Naive thymus-derived CD4-positive, alpha-beta T cell (primary cell): ENCODE data around the gene LRRC53. TPM values are rescaled to one million over a fixed set of nuclear protein-coding genes. Genes with fewer than 3 reads are reported as not detected.

ENCODE experiments used
- ATAC-seq: fragments of 150-1000 bp; cut with Tn5 transposase; 2 replicates; pipeline ENCODE4 v1.10.0; 2021; ENCODE audit warnings: mild to moderate bottlenecking, moderate library complexity
- CTCF ChIA-PET: fragments of 350-600 bp; sonication (Branson Sonifier 250); formaldehyde crosslinking; loops from one replicate; lab custom pipeline; 2021; ENCODE audit warnings: antibody characterized with exemption; lab: Charles Lee
- POLR2A ChIA-PET: fragments of 350-600 bp; sonication (Branson Sonifier 250); formaldehyde crosslinking; loops from one replicate; lab custom pipeline; 2021; ENCODE audit warnings: antibody characterized with exemption, inconsistent platforms; lab: Charles Lee
- DNase-seq, 9 donors: peaks; one replicate each; pipeline versions ENCODE4 v3.0.0 to v3.0.0-alpha.2; 2020 to 2022; ENCODE audit warnings: mixed read lengths in 1 of 9
- H3K27ac ChIP-seq: one replicate; pipeline ENCODE4 v1.7.0; 2013; ENCODE audit warnings: mild to moderate bottlenecking, low read depth, low read length, moderate library complexity
- H3K27me3 ChIP-seq, 2 donors: one replicate each; pipeline ENCODE4 v1.7.0; 2013; ENCODE audit warnings: low read length in 2 of 2, mild to moderate bottlenecking in 2 of 2, moderate library complexity in 2 of 2; ENCODE audit not compliant: control insufficient read depth in 2 of 2, insufficient read depth in 2 of 2
- H3K36me3 ChIP-seq, 3 experiments: 1 replicate in 2 of 3; 2 replicates in 1 of 3; pipeline ENCODE4 v1.7.0; 2013; ENCODE audit warnings: low read length in 3 of 3, mild to moderate bottlenecking in 3 of 3, moderate library complexity in 1 of 3; ENCODE audit not compliant: insufficient read depth in 3 of 3, control insufficient read depth in 2 of 3
- H3K4me1 ChIP-seq, 2 donors: one replicate each; pipeline ENCODE4 v1.7.0; 2013; ENCODE audit warnings: low read length in 2 of 2, mild to moderate bottlenecking in 2 of 2, moderate library complexity in 1 of 2; ENCODE audit not compliant: control insufficient read depth in 2 of 2, insufficient read depth in 2 of 2
- H3K4me3 ChIP-seq: 2 replicates; pipeline ENCODE4 v1.7.0; 2013; ENCODE audit warnings: mild to moderate bottlenecking, low read length
- H3K9me3 ChIP-seq, 3 experiments: 1 replicate in 2 of 3; 2 replicates in 1 of 3; pipeline ENCODE4 v1.7.0; 2013; ENCODE audit warnings: low read length in 3 of 3; ENCODE audit not compliant: control insufficient read depth in 2 of 3
- H3K27ac Mint-ChIP-seq, 9 donors: one replicate each; pipeline ENCODE4 v1.8.0; 2020 to 2022; ENCODE audit warnings: mixed read lengths in 9 of 9, mild to moderate bottlenecking in 8 of 9, moderate library complexity in 5 of 9, inconsistent platforms in 2 of 9
- H3K27me3 Mint-ChIP-seq, 5 donors: one replicate each; pipeline ENCODE4 v1.8.0; 2021 to 2022; ENCODE audit warnings: mixed read lengths in 5 of 5, mild to moderate bottlenecking in 1 of 5
- H3K36me3 Mint-ChIP-seq, 5 donors: one replicate each; pipeline ENCODE4 v1.8.0; 2020 to 2022; ENCODE audit warnings: mixed read lengths in 5 of 5, mild to moderate bottlenecking in 3 of 5, inconsistent platforms in 1 of 5
- H3K4me1 Mint-ChIP-seq, 7 donors: one replicate each; pipeline ENCODE4 v1.8.0; 2020 to 2022; ENCODE audit warnings: mixed read lengths in 7 of 7, mild to moderate bottlenecking in 3 of 7, inconsistent platforms in 1 of 7
- H3K4me3 Mint-ChIP-seq, 10 donors: one replicate each; pipeline ENCODE4 v1.8.0; 2020 to 2022; ENCODE audit warnings: mild to moderate bottlenecking in 10 of 10, mixed read lengths in 10 of 10, moderate library complexity in 6 of 10, inconsistent platforms in 2 of 10
- H3K9me3 Mint-ChIP-seq, 11 donors: one replicate each; pipeline ENCODE4 v1.8.0; 2020 to 2022; ENCODE audit warnings: mixed read lengths in 11 of 11, mild to moderate bottlenecking in 4 of 11, inconsistent platforms in 1 of 11, moderate library complexity in 1 of 11
- intact Hi-C, 2 donors: fragments of 100-400 bp; cut with micrococcal nuclease; formaldehyde crosslinking; loops; one replicate each; pipeline ENCODE4 v1.15.1; 2023
- polyA plus RNA-seq, 2 donors: library from polyadenylated mRNA; unstranded; fragments of 300-500 nt; fragmentation: Illumina TruSeq; gene quantifications; one replicate each; pipeline ENCODE4 v1.2.3, GENCODE V29; 2021
- total RNA-seq, 6 experiments: library from RNA in 5 of 6; stranded (reverse) in 5 of 6; gene quantifications; 1 replicate in 5 of 6; 2 replicates in 1 of 6; pipeline ENCODE4 v1.2.3 and lab custom pipeline; 2021 to 2026

Gene LRRC53
- total and polyA plus RNA-seq, 7 experiments from 2014 or later, result not detected

- ATAC-seq, result no peak
- no peaks in the 10 kb centered on the region for H3K36me3 Mint-ChIP-seq
- CTCF ChIA-PET, result interaction anchor here (1.1 kb wide), 1 partner anchor 8 kb away, joined by 3 read pairs; no protein-coding TSS in a partner anchor
- DNase-seq, result no peak
- Histone ChIP-seq H3K36me3 (no peaks in the 10 kb centered on the region), H3K4me3 (no peak overlapping the region), H3K4me1 (no peaks in the 10 kb centered on the region), H3K9me3 (no peaks in the 10 kb centered on the region), H3K27me3 (no peaks in the 10 kb centered on the region), H3K27ac (no peak overlapping the region)
- no peaks in the 10 kb centered on the region for H3K4me1 Mint-ChIP-seq
- no peak overlapping the region for H3K4me3 Mint-ChIP-seq
- H3K9me3 Mint-ChIP-seq, result peaks cover 0 to 5% (median 0%) of the 10 kb centered on the region in 11 donors
- POLR2A ChIA-PET, result no interaction called here
- H3K27me3 Mint-ChIP-seq, result peaks cover 0 to 10% (median 0%) of the 10 kb centered on the region in 5 donors
- intact Hi-C loops, result no loop called here
- H3K27ac Mint-ChIP-seq, result no peak overlapping the region
These were observed 84.7 kb downstream of the LRRC53 start for GRCh38 chr1:74427681-74428080.

- Mint-ChIP-seq H3K9me3 (peaks cover 0 to 5% (median 0%) of the 10 kb centered on the region in 11 donors), H3K27ac (no peak overlapping the region), H3K27me3 (peaks cover 0 to 10% (median 0%) of the 10 kb centered on the region in 5 donors), H3K4me3 (no peak overlapping the region), H3K36me3 (no peaks in the 10 kb centered on the region), H3K4me1 (no peaks in the 10 kb centered on the region)
- ChIA-PET CTCF (interaction anchor here (1.1 kb wide), 1 partner anchor 10 kb away, joined by 3 read pairs; no protein-coding TSS in a partner anchor), POLR2A (no interaction called here)
- no peaks in the 10 kb centered on the region for H3K9me3 ChIP-seq
- no peak overlapping the region for H3K4me3 ChIP-seq
- H3K4me1 ChIP-seq, result no peaks in the 10 kb centered on the region
- ATAC-seq (no peak), DNase-seq (no peak)
- no peaks in the 10 kb centered on the region for H3K36me3 ChIP-seq
- intact Hi-C loops, result no loop called here
- H3K27me3 ChIP-seq, result no peaks in the 10 kb centered on the region
- H3K27ac ChIP-seq, result no peak overlapping the region
These were observed 86.0 kb downstream of the LRRC53 start for GRCh38 chr1:74426208-74426937.

- ChIA-PET POLR2A (no interaction called here), CTCF (no interaction called here)
- Histone ChIP-seq H3K36me3 (no peaks in the 10 kb centered on the region), H3K27me3 (no peaks in the 10 kb centered on the region), H3K9me3 (no peaks in the 10 kb centered on the region), H3K4me3 (no peak overlapping the region), H3K4me1 (no peaks in the 10 kb centered on the region), H3K27ac (no peak overlapping the region)
- no peak for DNase-seq
- intact Hi-C loops, result no loop called here
- ATAC-seq, result no peak
- H3K27ac Mint-ChIP-seq, result no peak overlapping the region
- peaks cover 0 to 10% (median 0%) of the 10 kb centered on the region in 5 donors for H3K27me3 Mint-ChIP-seq
- no peaks in the 10 kb centered on the region for H3K36me3 Mint-ChIP-seq
- H3K4me3 Mint-ChIP-seq, result no peak overlapping the region
- no peaks in the 10 kb centered on the region for H3K4me1 Mint-ChIP-seq
- H3K9me3 Mint-ChIP-seq, result peaks cover 0 to 5% (median 0%) of the 10 kb centered on the region in 11 donors
These were observed 86.7 kb downstream of the LRRC53 start for GRCh38 chr1:74425676-74426075.

- no peak for ATAC-seq
- Histone ChIP-seq H3K27me3 (no peaks in the 10 kb centered on the region), H3K36me3 (no peaks in the 10 kb centered on the region), H3K4me1 (no peaks in the 10 kb centered on the region), H3K9me3 (no peaks in the 10 kb centered on the region), H3K4me3 (no peak overlapping the region), H3K27ac (no peak overlapping the region)
- ChIA-PET CTCF (no interaction called here), POLR2A (no interaction called here)
- Mint-ChIP-seq H3K4me3 (no peak overlapping the region), H3K27me3 (peaks cover 0 to 10% (median 0%) of the 10 kb centered on the region in 5 donors), H3K4me1 (no peaks in the 10 kb centered on the region), H3K27ac (no peak overlapping the region), H3K9me3 (peaks cover 0 to 1% (median 0%) of the 10 kb centered on the region in 11 donors), H3K36me3 (no peaks in the 10 kb centered on the region)
- intact Hi-C loops, result no loop called here
- DNase-seq, result no peak
These were observed 88.9 kb downstream of the LRRC53 start for GRCh38 chr1:74423471-74423870.

GRCh38 chr1:74422421-74423292 is 89.8 kb downstream of the LRRC53 start:
- Histone ChIP-seq H3K27me3 (no peaks in the 10 kb centered on the region), H3K27ac (no peak overlapping the region), H3K36me3 (no peaks in the 10 kb centered on the region), H3K4me1 (no peaks in the 10 kb centered on the region), H3K4me3 (no peak overlapping the region), H3K9me3 (no peaks in the 10 kb centered on the region)
- ATAC-seq, result no peak
- no peak for DNase-seq
- Mint-ChIP-seq H3K27me3 (peaks cover 0 to 4% (median 0%) of the 10 kb centered on the region in 5 donors), H3K9me3 (peaks cover 0 to 2% (median 0%) of the 10 kb centered on the region in 11 donors), H3K36me3 (no peaks in the 10 kb centered on the region), H3K4me1 (no peaks in the 10 kb centered on the region), H3K4me3 (no peak overlapping the region), H3K27ac (no peak overlapping the region)
- intact Hi-C loops, result no loop called here
- CTCF ChIA-PET, result no interaction called here
- POLR2A ChIA-PET, result no interaction called here

GRCh38 chr1:74420467-74420866 is 91.9 kb downstream of the LRRC53 start:
- ChIA-PET POLR2A (no interaction called here), CTCF (no interaction called here)
- Mint-ChIP-seq H3K4me1 (no peaks in the 10 kb centered on the region), H3K36me3 (no peaks in the 10 kb centered on the region), H3K4me3 (no peak overlapping the region), H3K9me3 (peaks cover 0 to 2% (median 0%) of the 10 kb centered on the region in 11 donors), H3K27me3 (peaks cover 0 to 4% (median 0%) of the 10 kb centered on the region in 5 donors), H3K27ac (no peak overlapping the region)
- Histone ChIP-seq H3K4me3 (no peak overlapping the region), H3K9me3 (no peaks in the 10 kb centered on the region), H3K4me1 (no peaks in the 10 kb centered on the region), H3K36me3 (no peaks in the 10 kb centered on the region), H3K27me3 (no peaks in the 10 kb centered on the region), H3K27ac (no peak overlapping the region)
- no peak for ATAC-seq
- no peak for DNase-seq
- intact Hi-C loops, result no loop called here
